IMR-90 (cell line): ENCODE measurements around the gene ASTL.

Source experiments
- BHLHE40 ChIP-seq: fragments of 150-350 bp; IDR thresholded peaks from 2 replicates; pipeline ENCODE4 v1.6.1; 2016; ENCODE audit warnings: mild to moderate bottlenecking, low read depth, low read length
- CHD1 ChIP-seq: IDR thresholded peaks from 2 replicates; pipeline ENCODE4 v1.6.1; 2012; ENCODE audit warnings: low read depth, low read length, improper control_type of control experiment
- FOS ChIP-seq: fragments of 150-350 bp; IDR thresholded peaks from 2 replicates; pipeline ENCODE4 v1.6.1; 2016; ENCODE audit warnings: low read depth, low read length
- MAFK ChIP-seq: IDR thresholded peaks from 2 replicates; pipeline ENCODE4 v1.6.1; 2012; ENCODE audit warnings: low read depth, low read length, improper control_type of control experiment
- MAZ ChIP-seq: IDR thresholded peaks from 2 replicates; pipeline ENCODE4 v1.6.1; 2012; ENCODE audit warnings: low read depth, mild to moderate bottlenecking, low read length, improper control_type of control experiment, moderate library complexity, borderline replicate concordance
- MXI1 ChIP-seq: IDR thresholded peaks from 2 replicates; pipeline ENCODE4 v1.6.1; 2012; ENCODE audit warnings: low read depth, mild to moderate bottlenecking, low read length, moderate library complexity, borderline replicate concordance
- NFE2L2 ChIP-seq: fragments of 150-350 bp; IDR thresholded peaks from 2 replicates; pipeline ENCODE4 v1.6.1; 2016; ENCODE audit warnings: low read depth, mild to moderate bottlenecking, low read length
- POLR2A ChIP-seq: IDR thresholded peaks from 2 replicates; pipeline ENCODE4 v1.6.1; 2012; ENCODE audit warnings: mild to moderate bottlenecking, low read depth, low read length
- RAD21 ChIP-seq: IDR thresholded peaks from 2 replicates; pipeline ENCODE4 v1.6.1; 2012; ENCODE audit warnings: low read length, improper control_type of control experiment
- RCOR1 ChIP-seq: IDR thresholded peaks from 2 replicates; pipeline ENCODE4 v1.6.1; 2012; ENCODE audit warnings: mild to moderate bottlenecking, low read length, improper control_type of control experiment; ENCODE audit not compliant: insufficient replicate concordance
- SMC3 ChIP-seq: fragments of 150-350 bp; IDR thresholded peaks from 2 replicates; pipeline ENCODE4 v1.6.1; 2016; ENCODE audit warnings: low read depth, mild to moderate bottlenecking, antibody characterized with exemption, low read length, moderate library complexity
- TF ChIP-seq, protein P1 (sequence below): conservative IDR thresholded peaks from 2 replicates; pipeline ENCODE4 v1.5.1; 2012; ENCODE audit warnings: mild to moderate bottlenecking, low read depth, low read length, improper control_type of control experiment
- TF ChIP-seq, protein P2 (sequence below): fragments of 150-350 bp; IDR thresholded peaks from 2 replicates; pipeline ENCODE4 v1.6.1; 2017; ENCODE audit warnings: mild to moderate bottlenecking, antibody characterized with exemption, low read length, low read depth

DNA sequence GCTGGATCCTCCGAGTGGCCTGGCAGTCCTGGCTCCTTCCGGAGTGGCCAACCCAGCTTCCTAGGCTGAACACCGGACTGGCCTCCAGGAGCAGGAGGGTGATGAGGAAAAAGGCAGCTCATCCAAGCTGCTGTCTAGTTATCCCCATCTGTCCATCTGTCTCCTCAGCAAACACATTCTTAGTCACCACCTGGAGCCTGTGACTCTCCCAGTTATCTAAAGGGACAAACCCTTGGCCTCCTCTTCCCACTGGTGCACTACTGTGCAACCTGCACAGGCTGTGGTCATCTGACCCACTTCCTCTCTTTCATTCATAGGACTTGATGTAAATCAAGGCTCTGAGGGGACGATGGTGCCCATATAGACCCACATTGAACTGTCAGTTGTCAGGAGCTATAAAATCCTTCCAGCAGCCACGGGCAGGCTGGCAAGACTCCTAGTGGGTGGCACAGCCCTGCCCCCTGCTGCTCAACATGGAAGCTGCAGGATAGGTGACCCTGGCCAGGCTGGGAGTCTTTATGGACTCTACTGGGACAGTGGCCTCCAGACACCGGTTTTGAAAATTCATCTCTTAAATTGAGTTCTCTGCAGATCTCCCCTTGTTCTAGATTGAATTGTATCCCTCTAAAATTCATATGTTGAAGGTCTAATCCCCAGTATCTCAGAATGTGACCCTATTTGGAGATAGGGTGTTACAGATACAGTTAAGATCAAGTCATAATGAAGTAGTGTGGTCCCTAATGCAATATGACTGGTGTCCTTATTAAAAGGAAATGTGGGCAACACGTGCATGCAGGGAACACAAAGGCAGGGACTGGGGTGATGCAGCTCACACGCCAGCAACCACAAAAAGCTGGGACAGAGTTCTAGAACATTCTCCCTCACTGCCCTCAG is 36.2 kb upstream of the ASTL start:
- TF ChIP-seq, protein P1, sequence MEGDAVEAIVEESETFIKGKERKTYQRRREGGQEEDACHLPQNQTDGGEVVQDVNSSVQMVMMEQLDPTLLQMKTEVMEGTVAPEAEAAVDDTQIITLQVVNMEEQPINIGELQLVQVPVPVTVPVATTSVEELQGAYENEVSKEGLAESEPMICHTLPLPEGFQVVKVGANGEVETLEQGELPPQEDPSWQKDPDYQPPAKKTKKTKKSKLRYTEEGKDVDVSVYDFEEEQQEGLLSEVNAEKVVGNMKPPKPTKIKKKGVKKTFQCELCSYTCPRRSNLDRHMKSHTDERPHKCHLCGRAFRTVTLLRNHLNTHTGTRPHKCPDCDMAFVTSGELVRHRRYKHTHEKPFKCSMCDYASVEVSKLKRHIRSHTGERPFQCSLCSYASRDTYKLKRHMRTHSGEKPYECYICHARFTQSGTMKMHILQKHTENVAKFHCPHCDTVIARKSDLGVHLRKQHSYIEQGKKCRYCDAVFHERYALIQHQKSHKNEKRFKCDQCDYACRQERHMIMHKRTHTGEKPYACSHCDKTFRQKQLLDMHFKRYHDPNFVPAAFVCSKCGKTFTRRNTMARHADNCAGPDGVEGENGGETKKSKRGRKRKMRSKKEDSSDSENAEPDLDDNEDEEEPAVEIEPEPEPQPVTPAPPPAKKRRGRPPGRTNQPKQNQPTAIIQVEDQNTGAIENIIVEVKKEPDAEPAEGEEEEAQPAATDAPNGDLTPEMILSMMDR: peak; percentile 92
- TF ChIP-seq, protein P2, sequence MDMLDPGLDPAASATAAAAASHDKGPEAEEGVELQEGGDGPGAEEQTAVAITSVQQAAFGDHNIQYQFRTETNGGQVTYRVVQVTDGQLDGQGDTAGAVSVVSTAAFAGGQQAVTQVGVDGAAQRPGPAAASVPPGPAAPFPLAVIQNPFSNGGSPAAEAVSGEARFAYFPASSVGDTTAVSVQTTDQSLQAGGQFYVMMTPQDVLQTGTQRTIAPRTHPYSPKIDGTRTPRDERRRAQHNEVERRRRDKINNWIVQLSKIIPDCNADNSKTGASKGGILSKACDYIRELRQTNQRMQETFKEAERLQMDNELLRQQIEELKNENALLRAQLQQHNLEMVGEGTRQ: no peak
- TF ChIP-seq POLR2A (no peak), CHD1 (no peak), RCOR1 (no peak), BHLHE40 (no peak), RAD21 (peak; percentile 86), NFE2L2 (no peak), SMC3 (peak; percentile 90), MAZ (no peak), FOS (no peak), MAFK (no peak), MXI1 (no peak)
